ENCODE results near the gene PABPC3.

Gene PABPC3

GRCh38 chr13:25112695-25113255 lies 16.8 kb downstream of the PABPC3 start:
- no peak for DNase-seq (ENCODE audit: low read depth)

GRCh38 chr13:25114220-25114619 lies 18.3 kb downstream of the PABPC3 start:
- peak; percentile 72 for DNase-seq (ENCODE audit: low read depth)

GRCh38 chr13:25116044-25116443 lies 20.1 kb downstream of the PABPC3 start:
- no peak for DNase-seq (ENCODE audit: low read depth)

- no peak for DNase-seq (ENCODE audit: low read depth)
Observed at GRCh38 chr13:25117312-25117711, 21.4 kb downstream of the PABPC3 start.

GRCh38 chr13:25118378-25118905 lies 22.5 kb downstream of the PABPC3 start:
- no peak for DNase-seq (ENCODE audit: low read depth)

GRCh38 chr13:25130944-25131343 lies 35.0 kb downstream of the PABPC3 start:
- no peak for DNase-seq (ENCODE audit: low read depth)

- no peak for DNase-seq (ENCODE audit: low read depth)
Observed at GRCh38 chr13:25131881-25132420, 36.0 kb downstream of the PABPC3 start.

GRCh38 chr13:25132751-25133390 lies 36.9 kb downstream of the PABPC3 start:
- DNase-seq (ENCODE audit: low read depth): no peak

- no peak for DNase-seq (ENCODE audit: low read depth)
Observed at GRCh38 chr13:25135896-25136295, 40.0 kb downstream of the PABPC3 start.

- no peak for DNase-seq (ENCODE audit: low read depth)
Observed at GRCh38 chr13:25136880-25137787, 41.2 kb downstream of the PABPC3 start.

- no peak for DNase-seq (ENCODE audit: low read depth)
Observed at GRCh38 chr13:25137788-25138115, 41.8 kb downstream of the PABPC3 start.

- no peak for DNase-seq (ENCODE audit: low read depth)
Observed at GRCh38 chr13:25141042-25141441, 45.1 kb downstream of the PABPC3 start.

GRCh38 chr13:25143706-25144105 lies 47.8 kb downstream of the PABPC3 start:
- no peak for DNase-seq (ENCODE audit: low read depth)

GRCh38 chr13:25147638-25148401 lies 51.9 kb downstream of the PABPC3 start:
- DNase-seq (ENCODE audit: low read depth): no peak

GRCh38 chr13:25148402-25148771 lies 52.5 kb downstream of the PABPC3 start:
- DNase-seq (ENCODE audit: low read depth): no peak

Data from EH (cell line).